PC-9 (cell line): ENCODE measurements around the gene XRCC6.
A peak's percentile ranks its signal among the peaks of the same experiment; 100 is the strongest.

ENCODE experiments used
- EZH2 ChIP-seq: fragments of 200-600 bp; sonication (generic); IDR thresholded peaks from 2 replicates; pipeline ENCODE4 v1.8.0; 2017; ENCODE audit warnings: antibody characterized with exemption, low read depth
- TF ChIP-seq, protein P1 (sequence below): fragments of 200-600 bp; sonication (generic); conservative IDR thresholded peaks from 2 replicates; pipeline ENCODE4 v1.6.1; 2017; ENCODE audit warnings: mixed run types, antibody characterized with exemption, mild to moderate bottlenecking, moderate library complexity

DNA sequence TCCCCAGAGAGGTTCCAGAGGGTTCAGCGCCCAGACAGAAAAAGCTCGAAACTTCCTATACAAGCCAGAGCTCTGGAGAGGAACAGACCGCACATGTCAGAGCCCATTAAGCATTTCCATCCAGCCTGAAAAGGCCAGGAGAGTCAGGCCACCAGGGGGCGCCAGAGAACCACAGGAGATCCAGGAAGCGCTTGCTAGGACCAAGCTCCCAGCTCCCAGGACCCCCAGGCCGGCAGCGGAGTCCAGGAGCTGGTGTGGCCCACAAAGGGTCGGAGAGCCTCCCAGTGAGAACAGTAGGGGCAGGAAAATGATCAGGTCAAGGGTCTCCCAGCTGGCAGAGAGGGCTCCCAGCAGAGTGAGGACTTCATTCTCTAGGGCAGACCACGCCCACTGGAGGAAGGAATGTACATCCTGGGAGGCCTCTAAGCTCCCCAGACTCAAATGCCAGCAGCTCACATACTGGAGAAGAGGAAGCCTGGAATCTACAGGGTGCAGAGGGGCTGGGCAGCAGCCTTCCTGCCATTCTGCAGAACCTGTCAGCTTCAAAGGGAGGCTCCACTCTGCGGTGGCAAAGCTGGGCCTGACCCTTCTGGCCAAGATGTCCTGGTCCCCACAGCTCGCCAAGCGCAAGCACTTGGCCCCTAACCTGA lies 76.2 kb downstream of the XRCC6 start:
- TF ChIP-seq, protein P1, sequence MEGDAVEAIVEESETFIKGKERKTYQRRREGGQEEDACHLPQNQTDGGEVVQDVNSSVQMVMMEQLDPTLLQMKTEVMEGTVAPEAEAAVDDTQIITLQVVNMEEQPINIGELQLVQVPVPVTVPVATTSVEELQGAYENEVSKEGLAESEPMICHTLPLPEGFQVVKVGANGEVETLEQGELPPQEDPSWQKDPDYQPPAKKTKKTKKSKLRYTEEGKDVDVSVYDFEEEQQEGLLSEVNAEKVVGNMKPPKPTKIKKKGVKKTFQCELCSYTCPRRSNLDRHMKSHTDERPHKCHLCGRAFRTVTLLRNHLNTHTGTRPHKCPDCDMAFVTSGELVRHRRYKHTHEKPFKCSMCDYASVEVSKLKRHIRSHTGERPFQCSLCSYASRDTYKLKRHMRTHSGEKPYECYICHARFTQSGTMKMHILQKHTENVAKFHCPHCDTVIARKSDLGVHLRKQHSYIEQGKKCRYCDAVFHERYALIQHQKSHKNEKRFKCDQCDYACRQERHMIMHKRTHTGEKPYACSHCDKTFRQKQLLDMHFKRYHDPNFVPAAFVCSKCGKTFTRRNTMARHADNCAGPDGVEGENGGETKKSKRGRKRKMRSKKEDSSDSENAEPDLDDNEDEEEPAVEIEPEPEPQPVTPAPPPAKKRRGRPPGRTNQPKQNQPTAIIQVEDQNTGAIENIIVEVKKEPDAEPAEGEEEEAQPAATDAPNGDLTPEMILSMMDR, result peak; percentile 100
- no peak for TF ChIP-seq EZH2
